GM18520 (cell line): ENCODE data around the gene RILP.

Source experiments
- ATAC-seq: cut with Tn5 transposase; IDR thresholded peaks from one replicate; pipeline ENCODE4 v1.9.1; 2021; ENCODE audit not compliant: unreplicated experiment

Gene RILP

DNA sequence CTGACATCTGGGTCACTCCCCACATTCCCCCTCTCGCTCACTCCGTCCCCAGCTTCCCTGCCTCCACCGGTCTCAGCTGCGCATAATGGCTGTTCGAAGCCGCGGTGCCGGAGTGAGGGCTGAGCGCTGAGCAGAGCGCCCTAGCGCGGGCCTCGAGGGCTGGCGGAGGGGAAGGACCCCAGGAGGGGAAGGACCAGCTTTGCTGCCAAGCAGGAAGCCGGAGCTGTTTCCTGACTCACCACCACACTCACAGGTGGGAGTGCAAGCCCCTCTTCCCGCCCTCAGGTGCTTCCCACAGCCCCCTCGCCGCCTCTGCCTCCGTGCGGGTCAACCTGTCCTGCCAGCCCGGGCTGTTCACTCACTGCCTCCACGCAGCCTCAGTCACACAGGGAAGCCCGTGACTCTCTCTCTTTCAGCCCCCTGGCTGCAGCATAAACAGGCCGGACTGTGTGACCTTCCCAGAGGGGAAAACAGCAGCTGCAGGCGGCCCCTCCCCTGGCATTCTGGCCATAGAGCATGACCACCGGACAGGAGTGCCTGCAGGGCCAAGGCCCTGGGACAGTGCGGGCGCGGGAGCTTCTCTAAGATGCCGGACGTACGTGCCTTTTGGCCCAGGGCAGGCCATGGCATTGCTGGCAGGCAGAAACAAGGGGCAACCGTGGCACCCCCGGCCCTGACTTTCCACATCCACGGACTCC is 44.7 kb downstream of the RILP start:
- no peak for ATAC-seq

GRCh38 chr17:1601571-1601970 is 48.1 kb downstream of the RILP start:
- ATAC-seq: no peak

GRCh38 chr17:1598399-1599095 is 51.1 kb downstream of the RILP start:
- no peak for ATAC-seq

DNA sequence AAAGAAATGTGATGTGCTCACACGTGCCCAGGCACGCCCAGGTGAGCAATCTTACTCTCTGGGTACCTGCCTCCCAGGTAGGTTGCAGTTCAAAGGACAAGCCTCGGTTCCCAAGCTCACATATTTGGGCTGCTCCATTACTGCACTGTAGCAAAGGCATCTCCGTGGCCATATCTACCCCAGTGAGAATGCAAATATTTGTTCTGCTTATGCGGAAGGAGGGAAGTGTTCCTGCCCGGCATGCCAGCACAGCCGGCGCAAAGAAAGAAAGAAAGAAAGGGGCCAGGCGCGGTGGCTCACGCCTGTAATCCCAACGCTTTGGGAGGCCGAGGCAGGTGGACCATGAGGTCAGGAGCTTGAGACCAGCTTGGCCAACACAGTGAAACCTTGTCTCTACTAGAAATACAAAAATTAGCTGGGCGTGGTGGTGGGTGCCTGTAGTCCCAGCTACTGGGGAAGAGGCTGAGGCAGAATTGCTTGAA is 51.8 kb downstream of the RILP start:
- ATAC-seq: no peak
